ENCODE data around the gene CLK4.

DNA sequence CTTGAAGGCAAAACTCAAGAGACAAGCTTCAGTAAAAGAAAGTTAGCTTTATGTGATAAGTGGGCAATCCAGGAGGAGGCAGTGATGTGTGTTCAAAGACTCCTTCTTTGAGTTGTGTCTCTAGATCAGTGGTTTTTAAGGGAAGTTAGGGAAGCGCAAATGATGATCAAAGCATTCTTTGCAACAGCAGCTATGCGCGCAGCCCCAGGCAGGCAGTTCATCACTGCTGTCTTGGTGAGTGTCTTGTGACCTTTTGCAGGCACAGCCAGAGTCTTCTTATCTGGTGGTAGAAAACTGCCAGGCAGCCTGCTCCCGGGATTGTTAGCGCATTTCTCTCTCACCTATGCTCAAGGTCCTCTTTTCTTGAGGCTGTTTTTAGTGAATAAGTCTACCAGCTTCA lies 40.3 kb upstream of the CLK4 start:
- TF ChIP-seq, protein P1, sequence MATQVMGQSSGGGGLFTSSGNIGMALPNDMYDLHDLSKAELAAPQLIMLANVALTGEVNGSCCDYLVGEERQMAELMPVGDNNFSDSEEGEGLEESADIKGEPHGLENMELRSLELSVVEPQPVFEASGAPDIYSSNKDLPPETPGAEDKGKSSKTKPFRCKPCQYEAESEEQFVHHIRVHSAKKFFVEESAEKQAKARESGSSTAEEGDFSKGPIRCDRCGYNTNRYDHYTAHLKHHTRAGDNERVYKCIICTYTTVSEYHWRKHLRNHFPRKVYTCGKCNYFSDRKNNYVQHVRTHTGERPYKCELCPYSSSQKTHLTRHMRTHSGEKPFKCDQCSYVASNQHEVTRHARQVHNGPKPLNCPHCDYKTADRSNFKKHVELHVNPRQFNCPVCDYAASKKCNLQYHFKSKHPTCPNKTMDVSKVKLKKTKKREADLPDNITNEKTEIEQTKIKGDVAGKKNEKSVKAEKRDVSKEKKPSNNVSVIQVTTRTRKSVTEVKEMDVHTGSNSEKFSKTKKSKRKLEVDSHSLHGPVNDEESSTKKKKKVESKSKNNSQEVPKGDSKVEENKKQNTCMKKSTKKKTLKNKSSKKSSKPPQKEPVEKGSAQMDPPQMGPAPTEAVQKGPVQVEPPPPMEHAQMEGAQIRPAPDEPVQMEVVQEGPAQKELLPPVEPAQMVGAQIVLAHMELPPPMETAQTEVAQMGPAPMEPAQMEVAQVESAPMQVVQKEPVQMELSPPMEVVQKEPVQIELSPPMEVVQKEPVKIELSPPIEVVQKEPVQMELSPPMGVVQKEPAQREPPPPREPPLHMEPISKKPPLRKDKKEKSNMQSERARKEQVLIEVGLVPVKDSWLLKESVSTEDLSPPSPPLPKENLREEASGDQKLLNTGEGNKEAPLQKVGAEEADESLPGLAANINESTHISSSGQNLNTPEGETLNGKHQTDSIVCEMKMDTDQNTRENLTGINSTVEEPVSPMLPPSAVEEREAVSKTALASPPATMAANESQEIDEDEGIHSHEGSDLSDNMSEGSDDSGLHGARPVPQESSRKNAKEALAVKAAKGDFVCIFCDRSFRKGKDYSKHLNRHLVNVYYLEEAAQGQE (IDR thresholded peaks at IDR 0.05), result no peak
- TF ChIP-seq, protein P2, sequence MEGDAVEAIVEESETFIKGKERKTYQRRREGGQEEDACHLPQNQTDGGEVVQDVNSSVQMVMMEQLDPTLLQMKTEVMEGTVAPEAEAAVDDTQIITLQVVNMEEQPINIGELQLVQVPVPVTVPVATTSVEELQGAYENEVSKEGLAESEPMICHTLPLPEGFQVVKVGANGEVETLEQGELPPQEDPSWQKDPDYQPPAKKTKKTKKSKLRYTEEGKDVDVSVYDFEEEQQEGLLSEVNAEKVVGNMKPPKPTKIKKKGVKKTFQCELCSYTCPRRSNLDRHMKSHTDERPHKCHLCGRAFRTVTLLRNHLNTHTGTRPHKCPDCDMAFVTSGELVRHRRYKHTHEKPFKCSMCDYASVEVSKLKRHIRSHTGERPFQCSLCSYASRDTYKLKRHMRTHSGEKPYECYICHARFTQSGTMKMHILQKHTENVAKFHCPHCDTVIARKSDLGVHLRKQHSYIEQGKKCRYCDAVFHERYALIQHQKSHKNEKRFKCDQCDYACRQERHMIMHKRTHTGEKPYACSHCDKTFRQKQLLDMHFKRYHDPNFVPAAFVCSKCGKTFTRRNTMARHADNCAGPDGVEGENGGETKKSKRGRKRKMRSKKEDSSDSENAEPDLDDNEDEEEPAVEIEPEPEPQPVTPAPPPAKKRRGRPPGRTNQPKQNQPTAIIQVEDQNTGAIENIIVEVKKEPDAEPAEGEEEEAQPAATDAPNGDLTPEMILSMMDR (IDR thresholded peaks at IDR 0.05), result no peak
- TF ChIP-seq, protein P3, sequence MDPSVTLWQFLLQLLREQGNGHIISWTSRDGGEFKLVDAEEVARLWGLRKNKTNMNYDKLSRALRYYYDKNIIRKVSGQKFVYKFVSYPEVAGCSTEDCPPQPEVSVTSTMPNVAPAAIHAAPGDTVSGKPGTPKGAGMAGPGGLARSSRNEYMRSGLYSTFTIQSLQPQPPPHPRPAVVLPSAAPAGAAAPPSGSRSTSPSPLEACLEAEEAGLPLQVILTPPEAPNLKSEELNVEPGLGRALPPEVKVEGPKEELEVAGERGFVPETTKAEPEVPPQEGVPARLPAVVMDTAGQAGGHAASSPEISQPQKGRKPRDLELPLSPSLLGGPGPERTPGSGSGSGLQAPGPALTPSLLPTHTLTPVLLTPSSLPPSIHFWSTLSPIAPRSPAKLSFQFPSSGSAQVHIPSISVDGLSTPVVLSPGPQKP (IDR thresholded peaks at IDR 0.05; ENCODE audit: low read depth, low read length), result no peak
- TF ChIP-seq JUN (IDR thresholded peaks at IDR 0.05) (no peak), POLR2AphosphoS2 (conservative IDR thresholded peaks at IDR 0.05; ENCODE audit: low read length) (no peak), POLR2A (IDR thresholded peaks at IDR 0.05; ENCODE audit: low read length) (no peak), RFX5 (IDR thresholded peaks at IDR 0.05) (no peak), MAZ (IDR thresholded peaks at IDR 0.05; ENCODE audit: borderline replicate concordance, low read depth, low read length) (no peak), HEYL (CRISPR knock-in tag; IDR thresholded peaks at IDR 0.05) (no peak), CBX8 (IDR thresholded peaks at IDR 0.05) (no peak)
- TF ChIP-seq, protein P4, sequence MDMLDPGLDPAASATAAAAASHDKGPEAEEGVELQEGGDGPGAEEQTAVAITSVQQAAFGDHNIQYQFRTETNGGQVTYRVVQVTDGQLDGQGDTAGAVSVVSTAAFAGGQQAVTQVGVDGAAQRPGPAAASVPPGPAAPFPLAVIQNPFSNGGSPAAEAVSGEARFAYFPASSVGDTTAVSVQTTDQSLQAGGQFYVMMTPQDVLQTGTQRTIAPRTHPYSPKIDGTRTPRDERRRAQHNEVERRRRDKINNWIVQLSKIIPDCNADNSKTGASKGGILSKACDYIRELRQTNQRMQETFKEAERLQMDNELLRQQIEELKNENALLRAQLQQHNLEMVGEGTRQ (IDR thresholded peaks at IDR 0.05), result no peak
- TF ChIP-seq, protein P5, sequence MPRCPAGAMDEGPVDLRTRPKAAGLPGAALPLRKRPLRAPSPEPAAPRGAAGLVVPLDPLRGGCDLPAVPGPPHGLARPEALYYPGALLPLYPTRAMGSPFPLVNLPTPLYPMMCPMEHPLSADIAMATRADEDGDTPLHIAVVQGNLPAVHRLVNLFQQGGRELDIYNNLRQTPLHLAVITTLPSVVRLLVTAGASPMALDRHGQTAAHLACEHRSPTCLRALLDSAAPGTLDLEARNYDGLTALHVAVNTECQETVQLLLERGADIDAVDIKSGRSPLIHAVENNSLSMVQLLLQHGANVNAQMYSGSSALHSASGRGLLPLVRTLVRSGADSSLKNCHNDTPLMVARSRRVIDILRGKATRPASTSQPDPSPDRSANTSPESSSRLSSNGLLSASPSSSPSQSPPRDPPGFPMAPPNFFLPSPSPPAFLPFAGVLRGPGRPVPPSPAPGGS (IDR thresholded peaks at IDR 0.05), result no peak
- TF ChIP-seq, protein P6, sequence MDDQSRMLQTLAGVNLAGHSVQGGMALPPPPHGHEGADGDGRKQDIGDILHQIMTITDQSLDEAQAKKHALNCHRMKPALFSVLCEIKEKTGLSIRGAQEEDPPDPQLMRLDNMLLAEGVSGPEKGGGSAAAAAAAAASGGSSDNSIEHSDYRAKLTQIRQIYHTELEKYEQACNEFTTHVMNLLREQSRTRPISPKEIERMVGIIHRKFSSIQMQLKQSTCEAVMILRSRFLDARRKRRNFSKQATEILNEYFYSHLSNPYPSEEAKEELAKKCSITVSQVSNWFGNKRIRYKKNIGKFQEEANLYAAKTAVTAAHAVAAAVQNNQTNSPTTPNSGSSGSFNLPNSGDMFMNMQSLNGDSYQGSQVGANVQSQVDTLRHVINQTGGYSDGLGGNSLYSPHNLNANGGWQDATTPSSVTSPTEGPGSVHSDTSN (IDR thresholded peaks at IDR 0.05), result no peak
- TF ChIP-seq, protein P7, sequence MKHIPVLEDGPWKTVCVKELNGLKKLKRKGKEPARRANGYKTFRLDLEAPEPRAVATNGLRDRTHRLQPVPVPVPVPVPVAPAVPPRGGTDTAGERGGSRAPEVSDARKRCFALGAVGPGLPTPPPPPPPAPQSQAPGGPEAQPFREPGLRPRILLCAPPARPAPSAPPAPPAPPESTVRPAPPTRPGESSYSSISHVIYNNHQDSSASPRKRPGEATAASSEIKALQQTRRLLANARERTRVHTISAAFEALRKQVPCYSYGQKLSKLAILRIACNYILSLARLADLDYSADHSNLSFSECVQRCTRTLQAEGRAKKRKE (CRISPR knock-in tag; IDR thresholded peaks at IDR 0.05; ENCODE audit: low read depth), result no peak
